Caki2 (cell line): ENCODE data around the gene FBXO45. TPM values are rescaled to one million over a fixed set of nuclear protein-coding genes. Genes with fewer than 3 reads are reported as not detected.
"Not testable (repeated sequence)": the region's sequence is repeated elsewhere in the genome, so short reads cannot be mapped to it uniquely, and the experiment has no call there.

Experiments
- DNase-seq: peaks from one replicate; pipeline ENCODE4 v3.0.0-alpha.2; 2015; ENCODE audit warnings: low read depth
- in situ Hi-C: cut with HindIII; loops from 2 replicates; pipeline ENCODE4 v1.10.0; 2016; ENCODE audit warnings: low sequenced_read_pairs, low pct_unique_long_range_greater_than_20kb, mixed read lengths
- total RNA-seq: library from RNA; depleted of rRNA; stranded (reverse); fragments of >200 nt; shearing (Covaris generic); gene quantifications from 2 replicates; pipeline ENCODE4 v1.2.3, GENCODE V29; 2014; ENCODE audit warnings: low replicate concordance; rRNA removed

The FBXO45 gene
- 9.9 and 15.4 TPM in 2 replicates for total RNA-seq

- in situ Hi-C loops = no loop called here
- peak; percentile 97 for DNase-seq
Observed at GRCh38 chr3:196568246-196569002, at the start of gene FBXO45, which contains the start of gene WDR53. TSS of gene FBXO45 (plus strand) at chr3:196568660. CDS start at chr3:196568985, 325 bp downstream. TSS of gene WDR53 (minus strand) at chr3:196568554. CDS start at chr3:196561475, 7,079 bp downstream.

- in situ Hi-C loops = no loop called here
- DNase-seq = peak; percentile 41
Observed at GRCh38 chr3:196518966-196519717, 49.3 kb upstream of the FBXO45 start.

DNA sequence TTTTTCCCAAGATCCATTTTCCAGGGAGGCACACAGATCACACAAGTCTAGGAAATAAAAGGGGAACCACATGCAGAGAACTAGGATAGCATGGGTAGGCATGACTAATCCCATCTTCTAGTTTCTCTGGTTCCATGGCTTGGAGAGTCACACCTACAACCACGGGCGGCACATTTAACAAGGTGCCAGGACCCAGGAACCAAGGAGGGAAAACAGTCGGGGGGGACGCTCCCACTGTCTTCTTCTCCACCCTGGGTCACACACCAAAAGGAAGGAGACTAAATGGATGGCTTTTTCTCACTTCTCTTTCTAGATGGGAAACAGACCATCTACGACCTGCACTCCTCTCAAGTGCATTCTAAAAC is 48.8 kb upstream of the FBXO45 start:
- peak; percentile 23 for DNase-seq
- in situ Hi-C loops = no loop called here

DNA sequence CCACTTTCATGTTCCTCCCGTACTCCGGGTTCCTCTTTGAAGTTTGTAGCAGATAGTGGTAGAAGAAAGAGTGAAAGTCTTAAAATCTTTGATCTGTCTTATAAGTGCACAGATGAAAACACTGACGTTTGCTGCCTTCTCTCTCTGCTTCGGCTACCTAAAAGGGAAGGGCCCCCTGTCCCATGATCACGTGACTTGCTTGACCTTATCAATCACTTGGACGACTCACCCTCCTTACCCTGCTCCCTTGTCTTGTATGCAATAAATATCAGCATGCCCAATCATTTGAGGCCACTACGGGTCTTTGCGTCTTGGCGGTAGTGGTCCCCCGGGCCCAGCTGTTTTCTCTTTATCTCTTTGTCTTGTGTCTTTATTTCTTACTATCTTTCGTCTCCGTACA is 47.2 kb upstream of the FBXO45 start:
- DNase-seq, in situ Hi-C loops: not testable (repeated sequence)

DNA sequence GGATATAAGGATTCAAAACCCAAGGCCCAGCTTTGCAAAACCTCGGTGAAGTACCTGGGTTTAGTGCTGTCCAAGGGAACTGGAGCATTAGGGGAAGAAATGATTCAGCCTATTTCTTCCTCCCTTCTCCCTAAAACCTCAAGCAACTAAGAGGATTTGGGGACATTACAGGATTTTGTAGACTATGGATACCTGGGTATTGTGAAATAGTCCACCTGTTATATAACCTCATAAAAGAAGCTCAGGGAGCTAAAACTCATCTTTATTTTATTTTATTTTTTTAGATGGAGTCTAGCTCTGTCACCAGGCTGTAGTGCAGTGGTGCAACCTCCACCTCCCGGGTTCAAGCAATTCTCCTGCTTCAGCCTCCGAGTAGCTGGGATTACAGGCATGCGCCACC is 44.6 kb upstream of the FBXO45 start:
- no peak for DNase-seq
- in situ Hi-C loops = no loop called here

GRCh38 chr3:196524527-196524926 is 43.9 kb upstream of the FBXO45 start:
- DNase-seq = no peak
- in situ Hi-C loops = no loop called here

- in situ Hi-C loops = no loop called here
Observed at GRCh38 chr3:196525141-196525540, 43.3 kb upstream of the FBXO45 start.

DNA sequence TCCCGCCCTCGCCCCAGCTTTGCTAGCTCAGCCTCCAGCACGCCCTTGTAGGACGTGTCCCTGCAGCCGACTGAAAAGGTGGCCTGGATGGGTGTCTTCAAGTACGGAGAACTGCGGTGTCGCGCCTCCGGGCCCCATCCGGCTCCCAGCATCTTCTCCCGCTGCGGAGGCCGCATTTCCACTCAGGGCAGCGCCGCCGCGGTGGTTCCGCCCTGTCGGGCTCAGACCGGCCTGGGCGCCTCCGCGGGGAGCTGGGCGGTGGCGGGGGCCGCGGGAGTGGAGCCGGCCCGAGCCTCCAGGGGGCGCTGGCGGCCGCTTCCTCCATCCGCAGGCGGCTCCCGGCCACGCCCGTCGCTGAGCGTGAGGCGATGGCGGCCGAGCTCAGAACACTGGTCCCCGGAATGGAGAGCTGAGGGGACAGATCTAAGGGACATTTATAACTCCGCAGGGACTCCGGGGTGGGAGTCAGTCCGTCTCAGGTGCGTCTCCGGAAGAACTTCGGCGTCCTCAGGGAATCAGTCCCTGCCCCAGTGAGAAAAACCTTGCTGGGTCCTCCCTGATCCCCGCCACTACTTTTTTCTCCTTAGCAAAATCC is 39.7 kb upstream of the FBXO45 start:
- in situ Hi-C loops = no loop called here
- DNase-seq = peak; percentile 78

More at GRCh38 chr3:196525141-196525540, 43.3 kb upstream of the FBXO45 start:
- no peak for DNase-seq

GRCh38 chr3:196531418-196531817 is 37.0 kb upstream of the FBXO45 start:
- DNase-seq = no peak
- in situ Hi-C loops = no loop called here

DNA sequence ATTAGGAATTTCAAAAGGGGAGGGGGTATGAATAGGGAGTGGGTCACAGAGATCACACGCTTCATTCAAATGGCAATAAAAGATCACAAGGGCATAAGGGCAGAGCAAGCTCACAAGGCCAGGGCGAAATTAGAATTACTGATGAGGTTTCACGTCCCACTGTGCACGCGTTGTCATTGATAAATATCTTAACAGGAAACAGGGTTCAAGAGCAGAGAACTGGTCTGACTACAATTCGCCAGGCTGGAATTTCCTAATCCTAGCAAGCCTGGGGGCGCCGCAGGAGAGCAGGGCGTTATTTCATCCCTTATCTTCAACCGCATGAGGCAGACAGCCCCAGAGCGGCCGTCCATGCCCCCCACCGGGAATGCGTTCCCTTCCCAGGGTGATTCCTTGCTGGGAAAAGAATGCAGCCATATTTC is 35.2 kb upstream of the FBXO45 start:
- in situ Hi-C loops = no loop called here
- no peak for DNase-seq

DNA sequence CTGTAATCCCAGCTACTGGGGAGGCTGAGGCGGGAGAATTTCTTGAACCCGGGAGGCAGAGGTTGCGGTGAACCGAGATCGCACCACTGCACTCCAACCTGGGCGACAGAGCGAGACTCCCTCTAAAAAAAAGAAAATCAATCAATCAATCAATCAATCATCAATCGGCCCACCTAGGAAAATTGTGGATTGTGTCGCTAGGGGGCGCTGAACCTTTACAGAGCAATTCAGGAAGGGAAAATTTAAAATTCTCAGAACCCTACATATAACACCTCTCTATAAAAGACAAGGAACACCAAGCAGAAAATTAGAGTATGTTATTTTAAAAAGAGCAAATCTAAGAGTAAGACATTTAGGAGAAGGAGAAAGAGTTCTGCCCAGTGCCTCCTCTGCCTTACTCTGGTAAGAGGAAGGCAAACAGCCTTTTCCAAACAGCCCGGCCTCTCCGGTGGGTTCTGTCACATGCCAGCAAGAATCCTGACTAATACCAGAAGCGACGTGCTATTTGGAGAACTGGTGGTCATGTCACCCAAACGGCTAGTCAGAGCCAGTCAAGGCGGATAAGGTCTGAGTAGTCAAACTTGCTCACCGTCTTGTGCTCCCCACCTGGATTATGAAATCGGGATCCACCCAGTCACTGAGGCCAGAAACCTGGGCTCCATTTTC is 31.0 kb upstream of the FBXO45 start:
- no peak for DNase-seq
- in situ Hi-C loops = no loop called here

- in situ Hi-C loops = no loop called here
Observed at GRCh38 chr3:196541684-196542445, 26.6 kb upstream of the FBXO45 start.

GRCh38 chr3:196544491-196544992 is 23.9 kb upstream of the FBXO45 start:
- no peak for DNase-seq
- in situ Hi-C loops = no loop called here

More at GRCh38 chr3:196541684-196542445, 26.6 kb upstream of the FBXO45 start:
- no peak for DNase-seq

DNA sequence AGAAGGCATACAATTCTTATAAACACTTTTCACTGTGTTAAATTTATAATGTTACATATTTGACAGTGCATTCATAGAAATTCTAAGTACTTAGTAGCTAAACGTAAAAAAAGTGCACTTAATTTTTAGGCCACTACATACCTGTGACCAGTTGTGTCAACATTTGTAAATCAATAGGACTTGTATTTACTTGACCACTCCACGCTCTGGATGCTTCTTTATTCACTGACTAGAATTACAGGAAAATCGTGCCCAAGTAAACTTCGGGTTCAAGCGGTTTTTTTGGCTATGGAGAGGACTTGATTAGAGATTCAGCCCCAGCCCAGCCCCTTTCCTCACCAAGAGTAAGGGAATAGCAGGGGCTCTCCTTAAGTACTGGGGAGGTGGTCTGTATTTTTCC is 21.9 kb upstream of the FBXO45 start:
- in situ Hi-C loops = no loop called here
- DNase-seq = no peak

DNA sequence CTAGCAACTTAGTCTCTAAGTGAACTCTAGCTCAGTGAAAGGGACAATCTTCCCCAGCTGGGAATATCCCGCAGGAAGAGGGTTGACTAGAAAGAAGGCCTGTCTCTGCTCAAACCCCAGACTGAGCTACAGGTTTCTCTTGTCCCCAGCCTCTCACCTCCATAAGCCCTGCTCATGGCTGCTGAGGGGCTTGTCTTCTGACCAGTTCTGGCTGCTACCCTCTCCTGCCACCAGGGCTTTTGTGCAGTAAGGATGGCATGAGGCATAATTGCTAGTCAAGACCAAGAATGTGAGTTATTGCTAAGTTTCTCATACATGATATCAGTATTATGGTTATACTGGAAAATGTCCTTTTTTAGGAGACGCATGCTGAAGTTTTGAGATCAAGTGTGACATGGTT is 21.4 kb upstream of the FBXO45 start:
- DNase-seq = no peak
- in situ Hi-C loops = no loop called here

DNA sequence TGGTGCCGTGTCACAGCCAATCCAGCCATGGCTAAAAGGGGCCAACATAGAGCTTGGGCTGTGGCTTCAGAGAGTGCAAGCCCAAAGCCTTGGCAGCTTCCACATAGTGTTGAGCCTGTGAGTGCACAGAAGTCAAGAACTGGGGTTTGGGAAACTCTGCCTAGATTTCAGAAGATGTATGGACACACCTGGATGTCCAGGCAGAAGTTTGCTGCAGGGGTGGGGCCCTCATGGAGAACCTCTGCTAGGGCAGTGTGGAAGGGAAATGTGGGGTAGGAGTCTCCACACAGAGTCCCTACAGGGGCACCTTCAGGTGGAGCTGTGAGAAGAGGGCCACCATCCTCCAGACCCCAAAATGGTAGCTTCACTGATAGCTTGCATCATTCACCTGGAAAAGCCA is 19.1 kb upstream of the FBXO45 start:
- in situ Hi-C loops, DNase-seq: not testable (repeated sequence)

DNA sequence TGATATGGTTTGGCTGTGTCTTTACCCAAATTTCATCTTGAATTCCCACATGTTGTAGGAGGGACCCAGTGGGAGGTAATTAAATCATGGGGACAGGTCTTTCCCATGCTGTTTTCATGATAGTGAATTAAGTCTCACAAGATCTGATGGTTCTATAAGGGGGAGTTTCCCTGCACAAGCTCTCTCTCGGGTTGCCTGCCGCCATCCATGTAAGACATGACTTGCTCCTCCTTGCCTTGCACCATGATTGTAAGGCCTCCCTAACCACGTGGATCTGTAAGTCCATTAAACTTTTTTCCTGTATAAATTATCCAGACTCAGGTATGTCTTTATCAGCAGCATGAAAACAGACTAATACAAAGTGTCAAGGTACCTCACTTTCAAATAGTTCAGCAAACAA is 18.3 kb upstream of the FBXO45 start:
- in situ Hi-C loops = not testable (repeated sequence)

GRCh38 chr3:196552253-196552652 is 16.2 kb upstream of the FBXO45 start:
- in situ Hi-C loops = no loop called here
- DNase-seq = no peak

More for the DNA sequence above, 18.3 kb upstream of the FBXO45 start:
- not testable (repeated sequence) for DNase-seq
